Breast epithelium (tissue), 4 donors: ENCODE data around the gene CDK5R1. TPM values are rescaled to one million over a fixed set of nuclear protein-coding genes. Genes with fewer than 3 reads are reported as not detected.
"Not testable (repeated sequence)": the region's sequence is repeated elsewhere in the genome, so short reads cannot be mapped to it uniquely, and the experiment has no call there.

Source experiments
- DNase-seq, 2 donors: peaks; one replicate each; pipeline ENCODE4 v3.0.0-alpha.2; 2019; ENCODE audit warnings: low spot score in 2 of 2
- H3K27ac ChIP-seq, 2 donors: fragments of 200-600 bp; sonication (generic) in 1 of 2; one replicate each; pipeline ENCODE4 v1.5.1; 2016 to 2019; ENCODE audit warnings: mild to moderate bottlenecking in 1 of 2
- H3K27me3 ChIP-seq, 2 donors: fragments of 200-600 bp; sonication (generic) in 1 of 2; one replicate each; pipeline versions ENCODE4 v1.5.1 to v1.6.0; 2017 to 2019; ENCODE audit warnings: control low read depth in 1 of 2, mild to moderate bottlenecking in 1 of 2
- H3K36me3 ChIP-seq: fragments of 200-600 bp; one replicate; pipeline ENCODE4 v1.5.1; 2019
- H3K4me1 ChIP-seq, 2 donors: fragments of 200-600 bp; sonication (generic); one replicate each; pipeline ENCODE4 v1.5.1; 2016 to 2019; ENCODE audit warnings: control low read depth in 1 of 2
- H3K4me3 ChIP-seq, 3 donors: fragments of 200-600 bp; sonication (generic); 1 replicate in 2 of 3; 2 replicates in 1 of 3; pipeline ENCODE4 v1.5.1; 2016 to 2019; ENCODE audit warnings: mild to moderate bottlenecking in 3 of 3, moderate library complexity in 2 of 3
- H3K9me3 ChIP-seq, 2 donors: fragments of 200-600 bp; sonication (generic) in 1 of 2; one replicate each; pipeline ENCODE4 v1.5.1; 2016 to 2019; ENCODE audit warnings: control low read depth in 1 of 2
- POLR2A ChIP-seq: fragments of 450-650 bp; IDR thresholded peaks from one replicate; pipeline ENCODE4 v1.6.1; 2016; ENCODE audit warnings: antibody characterized with exemption, mild to moderate bottlenecking, moderate library complexity
- POLR2AphosphoS5 ChIP-seq, 3 donors: sonication (generic); formaldehyde crosslinking; IDR thresholded peaks; one replicate each; pipeline ENCODE4 v1.6.1; 2017; ENCODE audit warnings: antibody characterized with exemption in 3 of 3
- intact Hi-C: fragments of 100-400 bp; cut with DNase I; formaldehyde crosslinking; loops from one replicate; pipeline ENCODE4 v1.15.1; 2023; ENCODE audit warnings: low total_unique reads
- total RNA-seq, 3 donors: library from RNA; depleted of rRNA; stranded (reverse); fragments of >200 nt; gene quantifications; one replicate each; pipeline ENCODE4 v1.1.0, GENCODE V29; 2016
- TF ChIP-seq, protein P1 (sequence below), 3 donors: fragments of 450-650 bp; IDR thresholded peaks; one replicate each; pipeline ENCODE4 v1.5.1; 2016 to 2017; ENCODE audit warnings: antibody characterized with exemption in 3 of 3, mild to moderate bottlenecking in 3 of 3, moderate library complexity in 3 of 3

CDK5R1 gene
- total RNA-seq, 3 donors from 2014 or later = 0.66 to 0.88 (median 0.80) TPM

DNA sequence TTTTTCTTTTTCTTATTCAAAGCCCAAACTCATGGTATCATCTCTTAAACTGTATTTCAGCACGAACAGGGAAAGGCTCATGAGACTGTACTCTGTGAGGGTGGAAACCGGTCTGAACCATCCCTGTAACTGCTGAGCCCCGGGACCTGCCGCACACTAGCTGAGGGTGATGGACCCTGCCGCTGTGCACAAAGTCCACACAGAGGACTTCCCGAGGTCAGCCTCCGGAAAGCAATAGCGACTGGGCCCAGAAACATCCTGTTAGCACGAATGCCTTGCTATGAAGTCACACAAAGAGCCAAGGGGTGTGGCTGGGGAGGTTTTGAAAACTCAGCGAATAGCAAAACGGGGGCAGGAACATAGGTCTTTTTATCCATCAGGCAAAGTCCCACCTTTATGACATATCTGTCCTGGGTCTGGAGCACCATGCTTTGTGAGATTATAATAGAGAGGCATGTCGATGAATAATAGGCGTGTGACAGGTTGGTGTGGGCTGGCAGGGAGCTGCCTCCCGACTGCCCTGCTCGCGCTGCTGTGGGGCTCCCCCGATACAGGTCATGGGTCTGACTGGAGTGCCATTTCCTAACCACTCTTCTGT lies 33.4 kb downstream of the CDK5R1 start:
- no peak overlapping the region for H3K27ac ChIP-seq

DNA sequence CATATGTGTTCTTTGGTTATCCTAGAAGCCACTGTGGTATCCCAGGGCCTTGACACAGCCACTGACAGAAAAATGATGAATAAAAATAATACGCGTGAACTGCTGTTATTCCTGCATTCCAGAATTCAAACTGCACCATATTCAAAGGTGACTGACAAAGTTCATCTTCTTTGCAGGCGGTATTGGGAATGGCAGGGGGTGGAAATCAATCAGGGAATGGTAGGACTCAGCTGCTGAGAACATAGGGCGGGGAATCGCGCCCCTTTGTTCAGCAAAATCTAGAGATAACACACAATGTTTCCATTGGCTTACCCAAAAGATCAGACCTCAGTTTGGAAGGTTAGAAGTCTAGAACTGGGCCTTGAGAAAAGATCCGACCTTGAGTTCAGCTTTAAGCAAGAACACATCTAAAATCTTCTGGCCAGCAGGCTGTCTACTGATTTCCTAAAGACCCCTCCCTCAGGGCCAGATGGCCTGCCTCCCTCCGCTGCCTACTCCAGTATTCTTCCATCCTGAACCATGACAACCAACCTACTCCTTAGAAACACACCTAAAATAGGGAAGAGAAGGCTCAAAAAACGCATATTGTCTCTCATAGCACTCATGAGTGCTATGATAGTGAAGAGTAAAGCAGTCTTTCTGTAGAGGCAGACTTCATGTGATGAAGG lies 34.1 kb downstream of the CDK5R1 start:
- intact Hi-C loops = no loop called here
- no peak for TF ChIP-seq POLR2A
- no peak for TF ChIP-seq POLR2AphosphoS5 (IDR thresholded peaks at IDR 0.05)
- TF ChIP-seq, protein P1, sequence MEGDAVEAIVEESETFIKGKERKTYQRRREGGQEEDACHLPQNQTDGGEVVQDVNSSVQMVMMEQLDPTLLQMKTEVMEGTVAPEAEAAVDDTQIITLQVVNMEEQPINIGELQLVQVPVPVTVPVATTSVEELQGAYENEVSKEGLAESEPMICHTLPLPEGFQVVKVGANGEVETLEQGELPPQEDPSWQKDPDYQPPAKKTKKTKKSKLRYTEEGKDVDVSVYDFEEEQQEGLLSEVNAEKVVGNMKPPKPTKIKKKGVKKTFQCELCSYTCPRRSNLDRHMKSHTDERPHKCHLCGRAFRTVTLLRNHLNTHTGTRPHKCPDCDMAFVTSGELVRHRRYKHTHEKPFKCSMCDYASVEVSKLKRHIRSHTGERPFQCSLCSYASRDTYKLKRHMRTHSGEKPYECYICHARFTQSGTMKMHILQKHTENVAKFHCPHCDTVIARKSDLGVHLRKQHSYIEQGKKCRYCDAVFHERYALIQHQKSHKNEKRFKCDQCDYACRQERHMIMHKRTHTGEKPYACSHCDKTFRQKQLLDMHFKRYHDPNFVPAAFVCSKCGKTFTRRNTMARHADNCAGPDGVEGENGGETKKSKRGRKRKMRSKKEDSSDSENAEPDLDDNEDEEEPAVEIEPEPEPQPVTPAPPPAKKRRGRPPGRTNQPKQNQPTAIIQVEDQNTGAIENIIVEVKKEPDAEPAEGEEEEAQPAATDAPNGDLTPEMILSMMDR (IDR thresholded peaks at IDR 0.05) = no peak
- H3K4me3 ChIP-seq = no peak overlapping the region
- no peak for DNase-seq
- H3K27ac ChIP-seq = no peak overlapping the region
- no peaks in the 10 kb centered on the region for H3K4me1 ChIP-seq
- no peaks in the 10 kb centered on the region for H3K27me3 ChIP-seq
- no peaks in the 10 kb centered on the region for H3K9me3 ChIP-seq
- no peaks in the 10 kb centered on the region for H3K36me3 ChIP-seq

More for the DNA sequence above, 33.4 kb downstream of the CDK5R1 start:
- Histone ChIP-seq H3K36me3 (no peaks in the 10 kb centered on the region), H3K4me3 (peak overlapping the region; percentile 24 to 59 (median 47)), H3K9me3 (no peaks in the 10 kb centered on the region), H3K4me1 (no peaks in the 10 kb centered on the region), H3K27me3 (no peaks in the 10 kb centered on the region)
- TF ChIP-seq POLR2AphosphoS5 (IDR thresholded peaks at IDR 0.05) (no peak), POLR2A (no peak)
- TF ChIP-seq, protein P1 (IDR thresholded peaks at IDR 0.05) = no peak
- intact Hi-C loops = no loop called here
- DNase-seq = no peak

DNA sequence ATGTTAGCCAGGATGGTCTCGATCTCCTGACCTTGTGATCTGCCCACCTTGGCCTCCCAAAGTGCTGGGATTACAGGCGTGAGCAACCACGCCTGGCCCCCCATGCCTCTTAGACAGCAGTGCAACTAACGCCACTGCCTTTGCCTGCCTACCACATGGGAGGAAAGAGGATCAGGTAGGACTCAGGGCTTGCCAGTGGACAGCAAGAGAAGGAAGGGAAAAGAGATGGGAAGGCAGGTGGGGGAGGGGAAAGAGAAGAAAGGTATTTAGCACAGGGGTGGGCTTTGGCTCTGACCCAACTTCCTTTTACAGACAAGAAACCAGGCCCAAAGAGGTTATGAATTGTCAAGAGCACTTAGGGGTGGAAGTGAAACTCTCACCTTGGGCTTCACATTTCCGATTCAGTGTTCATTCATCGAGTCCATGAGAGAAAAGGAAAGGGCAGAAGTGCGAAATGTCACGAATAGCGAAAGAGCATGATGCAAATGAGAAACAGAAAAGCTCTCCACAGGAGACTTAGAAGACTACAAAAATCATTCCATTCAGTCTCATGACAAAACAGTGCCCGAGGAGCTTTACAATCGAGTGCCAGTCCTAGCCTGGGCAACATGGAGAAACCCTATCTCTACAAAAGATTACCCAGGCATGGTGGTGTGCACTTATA lies 36.4 kb downstream of the CDK5R1 start:
- Histone ChIP-seq H3K27ac (no peak overlapping the region), H3K4me3 (no peak overlapping the region), H3K36me3 (no peaks in the 10 kb centered on the region), H3K4me1 (no peaks in the 10 kb centered on the region), H3K27me3 (no peaks in the 10 kb centered on the region), H3K9me3 (no peaks in the 10 kb centered on the region)
- no peak for DNase-seq
- intact Hi-C loops = no loop called here
- TF ChIP-seq, protein P1 (IDR thresholded peaks at IDR 0.05) = no peak
- no peak for TF ChIP-seq POLR2A
- TF ChIP-seq POLR2AphosphoS5 (IDR thresholded peaks at IDR 0.05) = no peak

DNA sequence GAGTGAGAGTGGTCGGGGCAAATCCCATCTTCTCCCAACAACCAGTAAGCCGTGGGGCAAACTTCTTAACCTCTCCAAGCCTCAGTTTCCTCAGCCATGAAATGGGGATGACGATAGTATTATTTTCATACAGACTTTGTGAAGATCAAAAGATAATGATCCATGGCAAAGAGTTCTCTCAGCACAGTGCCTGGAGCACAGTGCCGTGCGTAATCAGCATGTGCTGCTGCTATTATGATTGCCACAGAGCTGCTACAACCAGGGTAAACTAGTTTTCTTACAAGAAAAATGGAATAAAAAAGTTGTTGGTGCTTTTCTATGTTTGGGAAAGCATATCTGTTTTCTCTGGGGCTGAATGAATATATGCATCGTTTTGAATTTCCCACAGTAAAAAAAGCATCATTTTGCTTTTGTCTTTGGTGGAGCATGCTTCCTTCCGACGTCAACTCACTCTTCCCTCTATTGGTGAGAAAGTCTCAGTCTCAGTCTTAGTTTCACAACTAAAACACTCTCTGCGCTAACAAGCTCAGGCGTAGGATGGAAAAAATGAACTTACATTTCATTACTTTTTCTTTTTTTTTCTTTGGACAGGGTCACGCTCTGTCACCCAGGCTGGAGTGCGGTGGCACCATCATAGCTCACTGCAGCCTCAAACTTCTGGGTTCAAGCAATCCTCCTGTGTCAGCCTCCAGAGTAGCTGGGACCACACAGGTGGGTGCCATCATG lies 37.2 kb downstream of the CDK5R1 start:
- H3K27ac ChIP-seq = no peak overlapping the region
- no peak for DNase-seq
- TF ChIP-seq POLR2A = no peak
- no peak for TF ChIP-seq POLR2AphosphoS5 (IDR thresholded peaks at IDR 0.05)
- TF ChIP-seq, protein P1 (IDR thresholded peaks at IDR 0.05) = no peak

DNA sequence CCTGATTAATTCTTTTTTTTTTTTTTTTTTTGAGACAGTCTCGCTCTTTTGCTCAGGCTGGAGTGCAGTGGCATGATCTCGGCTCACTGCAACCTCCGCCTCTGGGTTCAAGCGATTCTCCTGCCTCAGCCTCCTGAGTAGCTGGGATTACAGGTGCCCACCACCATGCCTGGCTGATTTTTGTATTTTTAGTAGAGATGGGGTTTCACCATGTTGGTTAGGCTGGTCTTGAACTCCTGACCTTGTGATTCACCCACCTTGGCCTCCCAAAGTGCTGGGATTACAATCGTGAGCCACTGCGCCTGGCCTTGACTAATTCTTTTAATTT lies 37.7 kb downstream of the CDK5R1 start:
- H3K27ac ChIP-seq, H3K4me1 ChIP-seq, H3K36me3 ChIP-seq, DNase-seq, H3K4me3 ChIP-seq, H3K27me3 ChIP-seq, intact Hi-C loops, H3K9me3 ChIP-seq: not testable (repeated sequence)

More for the DNA sequence above, 37.2 kb downstream of the CDK5R1 start:
- Histone ChIP-seq H3K4me1 (no peaks in the 10 kb centered on the region), H3K27me3 (no peaks in the 10 kb centered on the region), H3K9me3 (no peaks in the 10 kb centered on the region), H3K4me3 (no peak overlapping the region), H3K36me3 (no peaks in the 10 kb centered on the region)
- intact Hi-C loops = no loop called here
